ENCODE results near the gene GRIK3. TPM values are rescaled to one million over a fixed set of nuclear protein-coding genes. Genes with fewer than 3 reads are reported as not detected.

Gene GRIK3
- polyA plus RNA-seq, 1 donor (not counting 4 experiments of a cell fraction or from before 2014, with no cell fraction given), result not detected

- dilution Hi-C loops (cut with MboI; ENCODE audit: extremely low pct_ligation_motif_present, low sequenced_read_pairs), result no loop called here
- no peak overlapping the region for H2AFZ ChIP-seq (ENCODE audit: control insufficient read depth, low read length)
These were observed 228.2 kb downstream of the GRIK3 start for GRCh38 chr1:36805979-36806640.

DNA sequence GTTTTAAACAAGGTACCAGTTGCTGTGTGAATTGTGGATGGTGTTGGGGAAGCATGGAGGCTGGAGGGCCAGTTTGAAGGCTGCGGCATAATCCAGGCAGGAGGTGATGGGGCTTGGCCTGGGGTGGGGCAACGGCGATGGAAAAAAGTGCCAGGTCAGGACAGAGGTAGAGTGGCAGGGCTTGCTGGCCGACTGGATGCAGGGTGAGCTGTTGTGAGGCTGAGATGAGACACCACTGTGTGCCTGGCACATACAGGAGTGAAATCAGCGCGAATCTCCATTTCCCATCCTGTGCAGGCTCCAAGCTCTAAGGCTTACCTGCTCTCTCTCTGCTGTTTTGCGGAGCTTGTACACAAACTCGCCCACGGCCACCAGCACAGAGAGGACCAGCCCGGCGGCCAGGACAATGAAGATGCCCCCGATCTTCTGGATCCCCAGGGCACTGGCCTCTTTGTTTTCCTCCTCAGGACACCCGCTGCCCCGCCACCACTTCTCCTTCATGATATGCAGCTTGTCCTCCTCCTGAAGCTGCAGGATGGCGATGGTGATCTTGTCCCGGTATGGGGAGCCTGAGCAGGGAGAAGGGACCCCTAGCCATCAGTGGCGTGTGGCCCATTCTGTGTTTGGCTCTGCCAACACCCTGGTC is 229.5 kb downstream of the GRIK3 start:
- no peaks in the 10 kb centered on the region for H3K4me1 ChIP-seq (ENCODE audit: control insufficient read depth, extremely low read depth, insufficient read depth, low read length)
- H3K4me3 ChIP-seq (ENCODE audit: control insufficient read depth in 2 of 3, extremely low read depth in 1 of 3, insufficient read depth in 2 of 3, low read depth in 1 of 3, low read length in 3 of 3), result no peak overlapping the region
- H2AFZ ChIP-seq (ENCODE audit: control insufficient read depth, low read length), result no peak overlapping the region
- H3K36me3 ChIP-seq (ENCODE audit: control insufficient read depth in 2 of 2, extremely low read depth in 1 of 2, insufficient read depth in 2 of 2, low read length in 2 of 2), result no peaks in the 10 kb centered on the region
- no peak overlapping the region for H3K27ac ChIP-seq (ENCODE audit: control insufficient read depth, insufficient read depth, low read length)
- no peaks in the 10 kb centered on the region for H3K27me3 ChIP-seq (ENCODE audit: control insufficient read depth, extremely low read depth, insufficient read depth, low read length)
- FAIRE-seq, result no peak
- H3K9me3 ChIP-seq (ENCODE audit: control insufficient read depth, low read depth, low read length), result no peaks in the 10 kb centered on the region
- H4K20me1 ChIP-seq (ENCODE audit: control insufficient read depth, extremely low read depth, insufficient read depth, low read length), result no peaks in the 10 kb centered on the region
- no peak overlapping the region for H3K9ac ChIP-seq (ENCODE audit: control insufficient read depth, extremely low read depth, insufficient read depth, low read length)
- no peak for DNase-seq (ENCODE audit: low read depth, low spot score)
- H3K9me1 ChIP-seq (ENCODE audit: control insufficient read depth, extremely low read depth, insufficient read depth, low read length), result no peaks in the 10 kb centered on the region
- H3K79me2 ChIP-seq (ENCODE audit: control insufficient read depth, insufficient read depth, low read length), result no peaks in the 10 kb centered on the region
- TF ChIP-seq CTCF (optimal IDR thresholded peaks at IDR 0.05 in 1 of 3, IDR thresholded peaks at IDR 0.05 in 1 of 3, conservative IDR thresholded peaks at IDR 0.05 in 1 of 3; ENCODE audit: extremely low read depth in 1 of 3, insufficient read depth in 2 of 3, low read length in 3 of 3) (no peak), EZH2 (IDR thresholded peaks at IDR 0.05; ENCODE audit: low read length) (no peak)
- dilution Hi-C loops (cut with MboI; ENCODE audit: extremely low pct_ligation_motif_present, low sequenced_read_pairs), result no loop called here
- H3K4me2 ChIP-seq (ENCODE audit: control insufficient read depth, extremely low read depth, insufficient read depth, low read depth, low read length), result no peak overlapping the region

More at GRCh38 chr1:36805979-36806640, 228.2 kb downstream of the GRIK3 start:
- TF ChIP-seq CTCF (optimal IDR thresholded peaks at IDR 0.05 in 1 of 3, IDR thresholded peaks at IDR 0.05 in 1 of 3, conservative IDR thresholded peaks at IDR 0.05 in 1 of 3; ENCODE audit: extremely low read depth in 1 of 3, insufficient read depth in 2 of 3, low read length in 3 of 3) (no peak), EZH2 (IDR thresholded peaks at IDR 0.05; ENCODE audit: low read length) (no peak)
- no peaks in the 10 kb centered on the region for H3K9me1 ChIP-seq (ENCODE audit: control insufficient read depth, extremely low read depth, insufficient read depth, low read length)
- no peaks in the 10 kb centered on the region for H3K27me3 ChIP-seq (ENCODE audit: control insufficient read depth, extremely low read depth, insufficient read depth, low read length)
- no peak for DNase-seq (ENCODE audit: low read depth, low spot score)
- H3K36me3 ChIP-seq (ENCODE audit: control insufficient read depth in 2 of 2, extremely low read depth in 1 of 2, insufficient read depth in 2 of 2, low read length in 2 of 2), result no peaks in the 10 kb centered on the region
- no peaks in the 10 kb centered on the region for H3K4me1 ChIP-seq (ENCODE audit: control insufficient read depth, extremely low read depth, insufficient read depth, low read length)
- H3K79me2 ChIP-seq (ENCODE audit: control insufficient read depth, insufficient read depth, low read length), result no peaks in the 10 kb centered on the region
- H3K4me2 ChIP-seq (ENCODE audit: control insufficient read depth, extremely low read depth, insufficient read depth, low read depth, low read length), result no peak overlapping the region
- no peak overlapping the region for H3K4me3 ChIP-seq (ENCODE audit: control insufficient read depth in 2 of 3, extremely low read depth in 1 of 3, insufficient read depth in 2 of 3, low read depth in 1 of 3, low read length in 3 of 3)
- no peak for FAIRE-seq
- H3K9ac ChIP-seq (ENCODE audit: control insufficient read depth, extremely low read depth, insufficient read depth, low read length), result no peak overlapping the region
- H3K9me3 ChIP-seq (ENCODE audit: control insufficient read depth, low read depth, low read length), result no peaks in the 10 kb centered on the region
- H4K20me1 ChIP-seq (ENCODE audit: control insufficient read depth, extremely low read depth, insufficient read depth, low read length), result no peaks in the 10 kb centered on the region
- H3K27ac ChIP-seq (ENCODE audit: control insufficient read depth, insufficient read depth, low read length), result no peak overlapping the region
